ENCODE results near the gene CCNA2. TPM values are rescaled to one million over a fixed set of nuclear protein-coding genes. Genes with fewer than 3 reads are reported as not detected.

Gene CCNA2
- total RNA-seq, 2 donors from 2014 or later, result 0.52 to 1.2 TPM

DNA sequence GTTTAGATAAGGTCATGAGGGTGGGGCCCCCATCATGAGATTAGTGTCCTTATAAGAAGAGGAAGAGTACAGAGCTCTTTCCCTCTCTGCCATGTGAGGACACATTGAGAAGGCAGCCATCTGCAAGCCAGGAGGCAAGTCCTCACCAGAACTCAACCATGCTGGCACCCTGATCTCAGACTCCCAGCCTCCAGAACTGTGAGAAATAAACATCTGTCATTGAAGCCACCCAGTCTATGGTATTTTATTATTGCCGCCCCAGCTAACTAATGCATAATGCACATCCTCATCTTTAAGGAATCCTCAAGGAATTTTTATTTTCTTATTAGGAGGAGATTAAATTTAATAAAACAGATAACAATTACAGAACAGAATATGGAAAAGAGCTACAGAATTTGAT lies 39.3 kb downstream of the CCNA2 start:
- intact Hi-C loops (cut with DNase I), result no loop called here

DNA sequence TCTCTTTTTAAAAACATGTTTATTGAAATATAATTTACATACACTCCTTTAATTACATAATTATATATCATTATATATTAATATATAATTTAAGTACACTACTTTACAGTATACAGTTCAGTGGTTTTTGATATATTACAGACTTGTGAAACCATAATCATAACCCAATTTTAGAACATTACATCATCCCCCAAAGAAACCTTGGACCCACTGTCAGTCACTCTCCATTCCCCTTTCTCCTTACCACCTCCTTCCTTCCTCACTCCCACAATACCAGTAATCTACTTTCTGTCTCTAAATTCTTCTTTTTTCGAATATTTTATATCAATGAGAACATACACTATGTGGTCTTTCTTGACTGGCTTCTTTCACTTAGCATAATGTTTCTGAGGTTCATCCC lies 40.5 kb downstream of the CCNA2 start:
- intact Hi-C loops (cut with DNase I), result no loop called here
- DNase-seq (ENCODE audit: low spot score), result no peak

More for the DNA sequence above, 39.3 kb downstream of the CCNA2 start:
- no peak for DNase-seq (ENCODE audit: low spot score)

- intact Hi-C loops (cut with DNase I), result no loop called here
- no peak for DNase-seq (ENCODE audit: low spot score)
Observed at GRCh38 chr4:121778991-121779628, 44.6 kb downstream of the CCNA2 start.

DNA sequence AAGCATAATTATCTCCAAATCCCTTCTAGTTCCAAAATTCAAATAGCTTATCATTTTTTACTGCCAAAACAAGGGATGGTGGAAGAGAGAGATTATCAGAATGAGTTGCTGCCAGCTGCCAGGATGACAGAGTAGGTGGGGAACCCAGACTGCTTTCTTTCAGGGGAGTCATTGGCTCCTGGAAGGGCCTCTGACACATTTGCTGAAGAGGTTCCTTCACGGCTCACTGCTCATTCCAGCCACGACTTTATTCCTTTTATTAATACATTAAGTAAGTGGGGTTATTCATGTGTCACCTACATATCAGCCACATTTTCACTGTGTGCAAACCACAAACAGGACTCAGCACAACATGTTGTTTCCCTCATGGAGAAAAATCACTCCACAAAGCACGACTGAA lies 46.1 kb downstream of the CCNA2 start:
- DNase-seq (ENCODE audit: low spot score), result no peak
- intact Hi-C loops (cut with DNase I), result no loop called here

DNA sequence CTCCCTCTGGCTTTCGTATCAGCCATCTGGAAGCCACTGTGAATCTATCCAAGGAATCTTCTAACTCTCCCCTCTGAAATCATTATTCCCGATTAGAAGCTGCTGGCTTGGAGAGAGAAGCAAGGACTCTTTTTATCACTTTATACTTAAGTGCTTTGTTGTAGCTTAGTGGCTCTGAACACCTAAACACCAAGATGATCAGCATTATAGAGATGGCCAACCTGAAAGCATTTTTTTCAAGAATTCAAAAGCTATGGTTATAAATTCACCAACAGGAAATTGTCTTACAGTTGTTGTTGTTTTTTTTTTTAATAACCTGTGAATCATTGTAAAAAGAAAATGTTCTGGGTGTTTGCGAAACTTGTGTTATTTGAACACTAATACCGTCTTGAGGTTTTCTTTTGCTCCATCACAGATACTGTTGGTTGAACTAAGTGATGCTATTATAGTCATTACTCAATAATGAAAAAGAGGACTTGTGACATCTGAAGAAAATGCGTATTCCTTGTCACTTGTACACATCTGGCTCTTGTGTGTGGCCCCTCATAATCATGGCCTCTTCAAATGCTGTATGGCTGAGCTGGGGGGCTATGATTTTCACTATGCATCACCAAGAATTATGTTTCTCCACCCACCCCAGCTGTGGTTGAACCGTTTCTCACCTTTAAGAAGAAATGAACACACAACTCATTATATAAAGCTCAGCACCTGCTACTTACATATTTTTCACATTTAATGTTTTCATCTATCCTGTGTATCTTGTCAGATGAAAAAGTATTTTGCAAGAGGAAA lies 46.9 kb downstream of the CCNA2 start:
- DNase-seq (ENCODE audit: low spot score), result no peak
- intact Hi-C loops (cut with DNase I), result no loop called here

- intact Hi-C loops (cut with DNase I), result no loop called here
- no peak for DNase-seq (ENCODE audit: low spot score)
Observed at GRCh38 chr4:121773883-121774282, 49.8 kb downstream of the CCNA2 start.

DNA sequence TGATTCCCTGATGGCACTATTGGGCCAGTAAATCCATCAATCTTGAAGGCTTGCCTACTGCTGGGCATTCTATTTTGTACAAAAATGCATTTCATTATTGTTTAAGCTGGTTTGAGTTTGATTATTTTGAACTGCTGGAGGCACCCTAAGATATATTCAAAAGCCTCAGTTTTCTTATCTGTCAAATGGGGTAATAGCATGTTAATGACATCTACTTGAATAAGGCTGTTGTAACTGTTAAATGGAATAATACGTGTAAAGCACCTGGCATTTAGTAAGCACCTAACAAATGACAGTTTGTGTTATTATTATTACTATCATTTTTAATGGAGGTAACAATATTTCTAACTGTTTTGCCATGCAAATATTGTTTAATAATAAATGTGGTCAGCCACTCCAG lies 51.8 kb downstream of the CCNA2 start:
- intact Hi-C loops (cut with DNase I), result no loop called here
- DNase-seq (ENCODE audit: low spot score), result no peak

- no peak for DNase-seq (ENCODE audit: low spot score)
- intact Hi-C loops (cut with DNase I), result no loop called here
Observed at GRCh38 chr4:121769341-121769740, 54.3 kb downstream of the CCNA2 start.

GRCh38 chr4:121767166-121767565 lies 56.5 kb downstream of the CCNA2 start:
- intact Hi-C loops (cut with DNase I), result no loop called here
- no peak for DNase-seq (ENCODE audit: low spot score)

Other genes with a start within 250 kb of the CCNA2 start
- gene ANXA5, start 126.9 kb downstream of the CCNA2 start, total RNA-seq, result 100 to 1,000 TPM; 346 to 547 TPM
- not detected for gene SMIM43, start 58.7 kb downstream of the CCNA2 start, total RNA-seq
- 10 to 100 TPM; 11.6 to 12.7 TPM for gene EXOSC9, start 22.6 kb downstream of the CCNA2 start, total RNA-seq
- 10 to 100 TPM; 21.6 to 21.8 TPM for gene BBS7, start 46.6 kb upstream of the CCNA2 start, total RNA-seq
- under 1 TPM; 0.24 to 0.42 TPM for gene TRPC3, start 128.2 kb upstream of the CCNA2 start, total RNA-seq

All from posterior vena cava (tissue), 2 donors.